SK-N-SH treated with all-trans-retinoic acid at 6 μM for 48 hours (cell line): ENCODE measurements around the gene JUND.

ENCODE experiments used
- BACH2 ChIP-seq: fragments of 250-450 bp; sonication (Bioruptor Pico); IDR thresholded peaks from 2 replicates; pipeline ENCODE4 v1.9.0; 2021; ENCODE audit warnings: mild to moderate bottlenecking, borderline replicate concordance
- CREB5 ChIP-seq: fragments of 250-450 bp; sonication (Bioruptor Pico); IDR thresholded peaks from 2 replicates; pipeline ENCODE4 v1.5.1; 2020; ENCODE audit warnings: low read depth, mild to moderate bottlenecking, moderate library complexity
- CSDC2 ChIP-seq: fragments of 250-450 bp; sonication (Bioruptor Pico); IDR thresholded peaks from 2 replicates; pipeline ENCODE4 v1.5.0; 2020; ENCODE audit warnings: mild to moderate bottlenecking, moderate library complexity
- ESRRG ChIP-seq: fragments of 250-450 bp; sonication (Bioruptor Pico); IDR thresholded peaks from 2 replicates; pipeline ENCODE4 v1.6.1; 2021; ENCODE audit warnings: mild to moderate bottlenecking
- ISL1 ChIP-seq: fragments of 250-450 bp; sonication (Bioruptor Pico); IDR thresholded peaks from 2 replicates; pipeline ENCODE4 v2.1.2; 2022; ENCODE audit warnings: mild to moderate bottlenecking, moderate library complexity
- PATZ1 ChIP-seq: fragments of 250-450 bp; sonication (Bioruptor Pico); IDR thresholded peaks from 2 replicates; pipeline ENCODE4 v1.8.0; 2020; ENCODE audit warnings: mild to moderate bottlenecking, moderate library complexity, borderline replicate concordance
- POU6F1 ChIP-seq: fragments of 250-450 bp; sonication (Bioruptor Pico); IDR thresholded peaks from 2 replicates; pipeline ENCODE4 v1.8.0; 2021; ENCODE audit warnings: low read depth, mild to moderate bottlenecking, moderate library complexity, borderline replicate concordance
- ZFP3 ChIP-seq: fragments of 250-450 bp; sonication (Bioruptor Pico); IDR thresholded peaks from 2 replicates; pipeline ENCODE4 v1.5.0; 2020; ENCODE audit warnings: mild to moderate bottlenecking, moderate library complexity
- ZNF8 ChIP-seq: fragments of 450-650 bp; formaldehyde crosslinking; IDR thresholded peaks from 2 replicates; pipeline ENCODE4 v1.5.0; 2020; ENCODE audit warnings: mild to moderate bottlenecking, moderate library complexity

GRCh38 chr19:18257503-18258470, 23.6 kb downstream of the JUND start:
- no peak for TF ChIP-seq PATZ1 (CRISPR knock-in tag)
- TF ChIP-seq ZNF8 (CRISPR knock-in tag), result no peak
- no peak for TF ChIP-seq CSDC2
- no peak for TF ChIP-seq ESRRG
- TF ChIP-seq CREB5, result no peak
- no peak for TF ChIP-seq ISL1 (CRISPR knock-in tag)
- no peak for TF ChIP-seq ZFP3 (CRISPR knock-in tag)
- no peak for TF ChIP-seq BACH2 (CRISPR knock-in tag)
- TF ChIP-seq POU6F1, result no peak
